ENCODE measurements around the gene ATP13A3.

DNA sequence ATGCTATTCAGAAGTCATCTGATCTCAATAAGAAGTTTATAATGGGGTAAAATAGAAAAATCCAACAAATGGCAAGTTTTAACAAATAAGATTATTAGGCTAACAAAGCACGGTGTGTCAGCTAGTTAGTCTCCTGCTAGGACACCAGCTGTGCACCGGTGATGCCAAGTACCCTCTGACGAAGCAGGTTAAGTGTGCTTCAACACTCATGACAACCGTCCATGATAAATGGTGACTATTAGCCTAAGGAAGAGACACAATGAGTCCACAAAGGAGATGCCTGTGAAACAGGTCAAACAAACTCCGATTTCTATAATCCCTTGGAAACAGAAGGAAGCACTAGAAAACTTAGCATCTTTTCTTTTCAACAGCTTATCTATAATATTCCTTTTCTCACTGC, 36.5 kb downstream of the ATP13A3 start:
- TF ChIP-seq CTCF (IDR thresholded peaks at IDR 0.05) (no peak), EP300 (IDR thresholded peaks at IDR 0.05; ENCODE audit: low read depth) (no peak), POLR2A (IDR thresholded peaks at IDR 0.05) (no peak), POLR2AphosphoS5 (IDR thresholded peaks at IDR 0.05) (no peak)

Measured in transverse colon (tissue), 4 donors.